SU-DHL-6 (cell line): ENCODE measurements around the gene STAG3.

ENCODE experiments used
- EZH2phosphoT487 ChIP-seq: fragments of 200-600 bp; sonication (generic), shearing (Covaris generic); conservative IDR thresholded peaks from 2 replicates; pipeline ENCODE4 v1.6.1; 2018; ENCODE audit warnings: mild to moderate bottlenecking, antibody characterized with exemption, low read length, moderate library complexity, mixed read lengths
- TF ChIP-seq, protein P1 (sequence below): fragments of 200-600 bp; sonication (generic); IDR thresholded peaks from one replicate; pipeline ENCODE4 v1.5.1; 2017; ENCODE audit warnings: antibody characterized with exemption, mild to moderate bottlenecking, low read length, moderate library complexity; ENCODE audit not compliant: insufficient read depth, poor library complexity, severe bottlenecking

DNA sequence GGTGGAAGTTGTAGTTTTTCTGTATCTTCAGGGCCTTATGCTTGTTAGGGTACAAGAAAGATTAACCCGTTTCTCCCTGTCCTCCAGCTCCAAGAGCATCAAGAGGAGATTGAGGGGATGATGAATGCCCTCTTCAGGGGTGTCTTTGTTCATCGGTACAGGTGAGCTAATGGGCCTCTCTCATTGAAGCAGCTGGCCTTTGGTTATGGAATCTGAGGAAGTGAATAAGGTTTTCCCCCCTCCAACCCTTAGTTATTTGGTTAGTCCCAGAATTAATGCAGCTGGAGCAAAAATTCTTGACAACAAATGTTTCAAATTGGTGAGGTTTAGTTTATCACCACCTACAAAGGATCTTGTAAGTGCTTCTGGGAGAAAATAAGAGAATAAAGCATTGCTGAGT is 17.5 kb downstream of the STAG3 start:
- TF ChIP-seq, protein P1, sequence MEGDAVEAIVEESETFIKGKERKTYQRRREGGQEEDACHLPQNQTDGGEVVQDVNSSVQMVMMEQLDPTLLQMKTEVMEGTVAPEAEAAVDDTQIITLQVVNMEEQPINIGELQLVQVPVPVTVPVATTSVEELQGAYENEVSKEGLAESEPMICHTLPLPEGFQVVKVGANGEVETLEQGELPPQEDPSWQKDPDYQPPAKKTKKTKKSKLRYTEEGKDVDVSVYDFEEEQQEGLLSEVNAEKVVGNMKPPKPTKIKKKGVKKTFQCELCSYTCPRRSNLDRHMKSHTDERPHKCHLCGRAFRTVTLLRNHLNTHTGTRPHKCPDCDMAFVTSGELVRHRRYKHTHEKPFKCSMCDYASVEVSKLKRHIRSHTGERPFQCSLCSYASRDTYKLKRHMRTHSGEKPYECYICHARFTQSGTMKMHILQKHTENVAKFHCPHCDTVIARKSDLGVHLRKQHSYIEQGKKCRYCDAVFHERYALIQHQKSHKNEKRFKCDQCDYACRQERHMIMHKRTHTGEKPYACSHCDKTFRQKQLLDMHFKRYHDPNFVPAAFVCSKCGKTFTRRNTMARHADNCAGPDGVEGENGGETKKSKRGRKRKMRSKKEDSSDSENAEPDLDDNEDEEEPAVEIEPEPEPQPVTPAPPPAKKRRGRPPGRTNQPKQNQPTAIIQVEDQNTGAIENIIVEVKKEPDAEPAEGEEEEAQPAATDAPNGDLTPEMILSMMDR: no peak
- no peak for TF ChIP-seq EZH2phosphoT487
